ENCODE measurements around the gene ID1. TPM values are rescaled to one million over a fixed set of nuclear protein-coding genes. Genes with fewer than 3 reads are reported as not detected.

Gene ID1
- total RNA-seq, 1 experiment from 2014 or later = 360 TPM

GRCh38 chr20:31596831-31597480 is 8.1 kb upstream of the ID1 start:
- DNase-seq = no peak
- Histone ChIP-seq H3K79me1 (ENCODE audit: insufficient read depth, low read depth, low read length, poor library complexity, severe bottlenecking) (no peaks in the 10 kb centered on the region), H2AK5ac (ENCODE audit: insufficient read length, low read length) (no peak overlapping the region), H3K4me2 (ENCODE audit: insufficient read depth, insufficient read length, low read length) (no peak overlapping the region), H2BK12ac (ENCODE audit: insufficient read length, low read depth, low read length) (peak overlapping the region; percentile 19), H3K23me2 (ENCODE audit: insufficient read length, low read depth, low read length, poor library complexity, severe bottlenecking) (no peaks in the 10 kb centered on the region), H4K91ac (ENCODE audit: insufficient read length, low read depth, low read length) (no peak overlapping the region), H2BK15ac (ENCODE audit: low read depth, low read length) (no peak overlapping the region), H2AFZ (ENCODE audit: low read length) (no peak overlapping the region), H4K20me1 (ENCODE audit: control insufficient read depth, insufficient read depth, insufficient read length) (no peaks in the 10 kb centered on the region), H3T11ph (ENCODE audit: low read length) (no peak overlapping the region), H2BK20ac (ENCODE audit: low read depth, low read length, poor library complexity, severe bottlenecking) (no peak overlapping the region), H3K4ac (ENCODE audit: low read depth, low read length) (no peak overlapping the region), H3K9ac (ENCODE audit: extremely low read depth, insufficient read length, low read length) (no peak overlapping the region), H3K79me2 (ENCODE audit: insufficient read depth, low read length) (no peaks in the 10 kb centered on the region), H3K4me1 (ENCODE audit: insufficient read depth, low read length) (peaks cover 5% of the 10 kb centered on the region; the same call in 1 of the 2 replicates), H3K56ac (ENCODE audit: insufficient read length, low read depth, low read length) (no peak overlapping the region), H2BK120ac (ENCODE audit: low read depth, low read length, poor library complexity, severe bottlenecking) (no peak overlapping the region), H3K18ac (ENCODE audit: insufficient read length, low read depth, low read length) (peak overlapping the region; percentile 18), H3K23ac (ENCODE audit: insufficient read length, low read depth, low read length) (no peak overlapping the region), H4K8ac (replicated peaks; ENCODE audit: insufficient read length, low read depth, low read length) (no peak overlapping the region), H4K5ac (ENCODE audit: insufficient read length, low read depth, low read length) (no peak overlapping the region), H3K14ac (ENCODE audit: insufficient read depth, low read length) (peak overlapping the region; percentile 61; the same call in 1 of the 2 replicates), H3K9me3 (ENCODE audit: control insufficient read depth, low read depth, low read length) (no peaks in the 10 kb centered on the region), H2BK5ac (ENCODE audit: insufficient read length, low read length) (no peak overlapping the region), H3K27ac (ENCODE audit: insufficient read length, low read depth, low read length) (no peak overlapping the region), H3K27me3 (ENCODE audit: insufficient read depth, low read length) (no peaks in the 10 kb centered on the region)
- Mint-ChIP-seq H3K9me3 (no peaks in the 10 kb centered on the region; a peak in 2 of 5 replicates), H3K27me3 (ENCODE audit: low read depth) (no peaks in the 10 kb centered on the region; the same call in 1 of the 2 replicates), H3K36me3 (ENCODE audit: insufficient read depth in 1 of 3, low read depth in 3 of 3) (no peaks in the 10 kb centered on the region; a peak in 1 of 7 replicates), H3K4me1 (peaks cover 38 to 41% of the 10 kb centered on the region in 2 experiments), H3K4me3 (no peak overlapping the region), H3K27ac (peak overlapping the region; percentile 95)
- WGBS (ENCODE audit: extremely low coverage, insufficient read length, low lambda C conversion rate) = no CpG with 5 or more reads among the region's 4 CpGs
- TF ChIP-seq CTCF (conservative IDR thresholded peaks at IDR 0.05) = peak; percentile 20; the same call in 1 of the 3 replicates
